ENCODE measurements around the gene MTHFR.

DNA sequence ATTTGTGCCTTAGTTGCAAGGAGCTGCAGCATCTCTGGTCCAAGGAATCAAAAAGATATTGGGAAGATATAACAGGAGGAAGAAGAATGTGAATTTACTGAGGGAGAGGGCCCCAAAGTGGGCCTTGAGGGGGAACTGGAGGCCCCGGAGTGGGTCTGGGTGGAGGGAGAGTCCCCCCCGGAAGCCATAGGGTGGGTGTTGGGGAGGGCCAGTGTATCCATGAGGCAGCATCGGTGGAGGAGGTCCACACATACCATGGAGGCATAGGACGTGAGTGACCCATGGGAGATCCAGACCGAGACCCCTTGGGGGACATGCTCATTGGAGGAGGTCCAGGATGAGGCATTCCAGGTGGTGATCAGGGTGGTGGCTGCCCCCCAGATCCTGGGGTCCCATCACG is 44.5 kb downstream of the MTHFR start:
- TF ChIP-seq, protein P1, sequence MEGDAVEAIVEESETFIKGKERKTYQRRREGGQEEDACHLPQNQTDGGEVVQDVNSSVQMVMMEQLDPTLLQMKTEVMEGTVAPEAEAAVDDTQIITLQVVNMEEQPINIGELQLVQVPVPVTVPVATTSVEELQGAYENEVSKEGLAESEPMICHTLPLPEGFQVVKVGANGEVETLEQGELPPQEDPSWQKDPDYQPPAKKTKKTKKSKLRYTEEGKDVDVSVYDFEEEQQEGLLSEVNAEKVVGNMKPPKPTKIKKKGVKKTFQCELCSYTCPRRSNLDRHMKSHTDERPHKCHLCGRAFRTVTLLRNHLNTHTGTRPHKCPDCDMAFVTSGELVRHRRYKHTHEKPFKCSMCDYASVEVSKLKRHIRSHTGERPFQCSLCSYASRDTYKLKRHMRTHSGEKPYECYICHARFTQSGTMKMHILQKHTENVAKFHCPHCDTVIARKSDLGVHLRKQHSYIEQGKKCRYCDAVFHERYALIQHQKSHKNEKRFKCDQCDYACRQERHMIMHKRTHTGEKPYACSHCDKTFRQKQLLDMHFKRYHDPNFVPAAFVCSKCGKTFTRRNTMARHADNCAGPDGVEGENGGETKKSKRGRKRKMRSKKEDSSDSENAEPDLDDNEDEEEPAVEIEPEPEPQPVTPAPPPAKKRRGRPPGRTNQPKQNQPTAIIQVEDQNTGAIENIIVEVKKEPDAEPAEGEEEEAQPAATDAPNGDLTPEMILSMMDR (IDR thresholded peaks at IDR 0.05), result no peak
- no peak for TF ChIP-seq POLR2A (IDR thresholded peaks at IDR 0.05)
